ENCODE measurements around the gene CCDC3. TPM values are rescaled to one million over a fixed set of nuclear protein-coding genes. Genes with fewer than 3 reads are reported as not detected.

Gene CCDC3
- total RNA-seq, 1 donor from 2014 or later: 10.2 TPM

DNA sequence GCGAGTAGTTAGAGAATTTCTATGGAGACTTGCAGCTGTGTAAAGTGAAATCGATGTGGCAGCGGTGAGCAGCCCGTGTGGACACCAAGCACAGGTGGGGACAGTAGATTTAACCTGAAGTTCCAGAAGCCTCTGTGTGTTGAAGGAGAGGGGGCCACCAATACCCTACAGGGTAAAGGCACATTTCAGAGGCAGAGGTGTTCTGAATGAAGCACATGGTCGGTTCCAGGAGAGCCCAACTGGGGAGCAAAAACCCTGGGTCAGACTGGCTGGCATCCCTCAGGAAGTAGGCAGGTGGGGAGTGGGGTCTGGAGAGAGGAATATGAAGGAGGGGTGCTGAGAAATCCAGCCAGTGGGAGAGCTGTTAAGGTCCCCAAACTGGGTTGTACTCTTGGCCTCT is 76.6 kb downstream of the CCDC3 start:
- TF ChIP-seq, protein P1, sequence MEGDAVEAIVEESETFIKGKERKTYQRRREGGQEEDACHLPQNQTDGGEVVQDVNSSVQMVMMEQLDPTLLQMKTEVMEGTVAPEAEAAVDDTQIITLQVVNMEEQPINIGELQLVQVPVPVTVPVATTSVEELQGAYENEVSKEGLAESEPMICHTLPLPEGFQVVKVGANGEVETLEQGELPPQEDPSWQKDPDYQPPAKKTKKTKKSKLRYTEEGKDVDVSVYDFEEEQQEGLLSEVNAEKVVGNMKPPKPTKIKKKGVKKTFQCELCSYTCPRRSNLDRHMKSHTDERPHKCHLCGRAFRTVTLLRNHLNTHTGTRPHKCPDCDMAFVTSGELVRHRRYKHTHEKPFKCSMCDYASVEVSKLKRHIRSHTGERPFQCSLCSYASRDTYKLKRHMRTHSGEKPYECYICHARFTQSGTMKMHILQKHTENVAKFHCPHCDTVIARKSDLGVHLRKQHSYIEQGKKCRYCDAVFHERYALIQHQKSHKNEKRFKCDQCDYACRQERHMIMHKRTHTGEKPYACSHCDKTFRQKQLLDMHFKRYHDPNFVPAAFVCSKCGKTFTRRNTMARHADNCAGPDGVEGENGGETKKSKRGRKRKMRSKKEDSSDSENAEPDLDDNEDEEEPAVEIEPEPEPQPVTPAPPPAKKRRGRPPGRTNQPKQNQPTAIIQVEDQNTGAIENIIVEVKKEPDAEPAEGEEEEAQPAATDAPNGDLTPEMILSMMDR (IDR thresholded peaks at IDR 0.05): no peak
- ATAC-seq (no peak), DNase-seq (no peak)
- Histone ChIP-seq H3K4me1 (no peaks in the 10 kb centered on the region), H3K9me3 (no peaks in the 10 kb centered on the region), H3K27ac (no peak overlapping the region), H3K36me3 (no peaks in the 10 kb centered on the region), H3K27me3 (no peaks in the 10 kb centered on the region), H3K4me3 (no peak overlapping the region)
- intact Hi-C loops (cut with DNase I): no loop called here

DNA sequence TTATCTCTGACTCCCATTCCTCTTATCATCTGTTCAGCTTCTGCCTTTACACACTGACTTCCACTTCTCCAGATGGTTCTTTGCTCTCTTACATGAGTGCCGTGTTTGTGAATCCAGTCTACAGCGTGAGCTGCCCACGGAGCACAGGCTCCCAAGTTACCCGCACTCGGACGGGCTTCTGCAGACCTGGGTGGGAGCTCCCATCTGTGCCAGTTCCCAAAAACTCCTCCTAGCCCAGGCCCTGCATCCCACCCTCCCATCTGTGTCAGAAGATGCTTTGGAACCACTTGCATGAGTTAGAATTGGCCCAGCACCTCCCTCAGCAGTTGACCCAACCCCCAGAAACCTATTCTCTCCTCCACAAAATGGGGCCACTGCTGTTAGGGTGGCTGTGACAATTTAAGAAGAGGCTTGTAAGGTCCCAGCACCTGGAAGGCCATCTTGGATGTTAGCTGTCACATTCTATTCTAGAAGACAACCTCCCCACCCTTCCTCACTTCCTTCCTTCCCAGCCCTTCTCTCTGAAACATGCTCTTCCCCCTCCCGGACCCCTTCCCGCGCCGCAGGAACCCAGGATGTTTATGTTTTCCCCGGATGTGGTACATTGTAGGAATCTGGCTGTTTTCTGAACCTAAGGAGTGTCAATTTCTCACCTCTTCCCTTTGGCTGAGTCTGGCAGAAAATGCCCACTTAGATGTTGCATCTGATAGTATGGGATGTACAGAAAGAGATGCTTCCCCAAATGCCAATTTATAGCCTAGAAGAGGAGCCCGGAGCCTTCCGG is 79.2 kb downstream of the CCDC3 start:
- H3K4me3 ChIP-seq: no peak overlapping the region
- H3K36me3 ChIP-seq: no peaks in the 10 kb centered on the region
- DNase-seq (no peak), ATAC-seq (no peak)
- TF ChIP-seq, protein P1 (IDR thresholded peaks at IDR 0.05): no peak
- no peaks in the 10 kb centered on the region for H3K4me1 ChIP-seq
- H3K27ac ChIP-seq: no peak overlapping the region
- intact Hi-C loops (cut with DNase I): no loop called here
- no peaks in the 10 kb centered on the region for H3K9me3 ChIP-seq
- H3K27me3 ChIP-seq: no peaks in the 10 kb centered on the region

DNA sequence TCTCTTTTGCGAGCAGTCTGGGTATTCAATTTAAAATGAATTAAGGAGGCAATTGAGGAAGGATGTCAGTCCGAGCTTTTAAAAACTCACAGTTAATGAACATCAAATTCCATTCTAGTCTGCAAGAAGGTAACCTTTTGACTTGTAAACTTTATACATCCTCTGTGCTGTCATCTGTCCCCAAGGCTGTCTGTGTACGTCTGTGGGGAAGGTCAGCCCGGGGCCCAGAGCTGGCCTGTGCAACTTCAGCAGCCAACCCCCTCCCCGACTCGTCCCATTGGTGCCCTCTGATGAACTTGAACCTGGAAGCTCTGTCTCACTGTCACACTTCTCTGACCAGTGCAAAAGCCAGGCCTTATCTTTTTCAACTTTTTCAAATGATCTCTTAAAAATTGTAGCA is 80.3 kb downstream of the CCDC3 start:
- H3K4me1 ChIP-seq: no peaks in the 10 kb centered on the region
- H3K36me3 ChIP-seq: no peaks in the 10 kb centered on the region
- no peaks in the 10 kb centered on the region for H3K9me3 ChIP-seq
- ATAC-seq (peak; percentile 26), DNase-seq (no peak)
- no peak overlapping the region for H3K27ac ChIP-seq
- no peaks in the 10 kb centered on the region for H3K27me3 ChIP-seq
- H3K4me3 ChIP-seq: no peak overlapping the region
- TF ChIP-seq, protein P1 (IDR thresholded peaks at IDR 0.05): no peak
- intact Hi-C loops (cut with DNase I): no loop called here

DNA sequence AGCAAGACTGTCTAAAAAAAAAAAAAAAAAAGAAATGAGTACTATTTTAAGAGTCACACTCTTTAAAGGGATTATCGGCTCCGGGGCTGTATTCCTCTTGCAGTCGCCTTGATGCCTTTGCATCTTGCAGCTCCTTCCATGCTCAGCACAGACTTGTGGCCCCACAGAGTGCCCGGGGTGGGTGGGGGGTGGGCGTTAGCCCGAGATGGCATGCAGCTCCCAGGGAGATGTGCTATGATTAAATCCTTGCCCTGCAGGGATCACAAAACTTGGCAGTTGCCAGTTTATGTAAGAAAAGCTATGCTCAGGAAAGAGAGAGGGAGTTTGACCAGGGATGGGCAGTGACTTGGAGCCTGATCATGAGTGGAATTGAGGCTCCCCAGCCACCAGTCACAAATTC is 81.9 kb downstream of the CCDC3 start:
- ATAC-seq (no peak), DNase-seq (no peak)
- H3K36me3 ChIP-seq: no peaks in the 10 kb centered on the region
- H3K4me1 ChIP-seq: no peaks in the 10 kb centered on the region
- intact Hi-C loops (cut with DNase I): no loop called here
- no peak overlapping the region for H3K27ac ChIP-seq
- H3K27me3 ChIP-seq: no peaks in the 10 kb centered on the region
- H3K4me3 ChIP-seq: no peak overlapping the region
- TF ChIP-seq, protein P1 (IDR thresholded peaks at IDR 0.05): no peak
- no peaks in the 10 kb centered on the region for H3K9me3 ChIP-seq

DNA sequence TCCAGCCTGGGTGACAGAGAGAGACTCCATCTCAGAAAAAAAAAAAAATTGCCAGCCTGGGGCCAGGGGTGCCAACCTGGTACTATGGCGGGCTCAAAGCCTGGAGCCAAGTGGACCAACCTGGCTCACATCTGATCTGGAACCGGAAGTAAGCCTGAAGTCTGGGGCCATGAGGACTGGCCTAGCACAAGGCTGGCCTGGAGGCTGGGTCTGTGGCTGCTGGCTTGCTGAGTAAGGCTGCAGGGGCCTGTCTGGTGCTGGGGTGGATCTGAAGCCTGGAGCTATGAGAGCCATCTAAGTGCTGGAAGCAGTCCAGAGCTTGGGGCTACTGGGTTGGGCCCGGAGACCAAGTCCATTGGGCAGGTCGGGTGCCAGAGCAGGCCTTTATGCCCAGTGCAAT is 84.9 kb downstream of the CCDC3 start:
- peak; percentile 13 for ATAC-seq
- Histone ChIP-seq H3K9me3 (no peaks in the 10 kb centered on the region), H3K4me3 (no peak overlapping the region), H3K4me1 (no peaks in the 10 kb centered on the region), H3K36me3 (no peaks in the 10 kb centered on the region), H3K27me3 (no peaks in the 10 kb centered on the region), H3K27ac (no peak overlapping the region)
- no peak for DNase-seq
- intact Hi-C loops (cut with DNase I): no loop called here
- TF ChIP-seq, protein P1 (IDR thresholded peaks at IDR 0.05): no peak

Data from upper lobe of right lung (tissue), 1 donor.